ENCODE data around the gene MERTK.

MERTK gene

GRCh38 chr2:111938392-111938791 lies 40.0 kb downstream of the MERTK start:
- Histone ChIP-seq H3K4me1 (ENCODE audit: control insufficient read depth, low read length) (no peaks in the 10 kb centered on the region), H3K79me2 (ENCODE audit: control insufficient read depth, low read length) (no peaks in the 10 kb centered on the region), H3F3A (ENCODE audit: control insufficient read depth, insufficient read depth) (no peaks in the 10 kb centered on the region), H3K36me3 (ENCODE audit: control insufficient read depth, low read length) (no peaks in the 10 kb centered on the region), H3K9me2 (replicated peaks; ENCODE audit: control insufficient read depth, low read length) (no peaks in the 10 kb centered on the region), H3K4me2 (ENCODE audit: low read length) (no peak overlapping the region), H3K27me3 (ENCODE audit: control insufficient read depth, low read length) (no peaks in the 10 kb centered on the region; the same call in 1 of the 2 replicates), H3K4me3 (ENCODE audit: low read length) (no peak overlapping the region), H3K27ac (ENCODE audit: low read depth, low read length) (no peak overlapping the region), H3K9me3 (ENCODE audit: control insufficient read depth, insufficient read depth, low read length) (no peaks in the 10 kb centered on the region), H4K20me1 (ENCODE audit: control insufficient read depth, insufficient read depth, low read depth, low read length) (no peaks in the 10 kb centered on the region)
- TF ChIP-seq CTCF (IDR thresholded peaks at IDR 0.05; ENCODE audit: low read depth, low read length, poor library complexity, severe bottlenecking) (no peak), EZH2phosphoT487 (IDR thresholded peaks at IDR 0.05; ENCODE audit: borderline replicate concordance, low read length) (no peak)

DNA sequence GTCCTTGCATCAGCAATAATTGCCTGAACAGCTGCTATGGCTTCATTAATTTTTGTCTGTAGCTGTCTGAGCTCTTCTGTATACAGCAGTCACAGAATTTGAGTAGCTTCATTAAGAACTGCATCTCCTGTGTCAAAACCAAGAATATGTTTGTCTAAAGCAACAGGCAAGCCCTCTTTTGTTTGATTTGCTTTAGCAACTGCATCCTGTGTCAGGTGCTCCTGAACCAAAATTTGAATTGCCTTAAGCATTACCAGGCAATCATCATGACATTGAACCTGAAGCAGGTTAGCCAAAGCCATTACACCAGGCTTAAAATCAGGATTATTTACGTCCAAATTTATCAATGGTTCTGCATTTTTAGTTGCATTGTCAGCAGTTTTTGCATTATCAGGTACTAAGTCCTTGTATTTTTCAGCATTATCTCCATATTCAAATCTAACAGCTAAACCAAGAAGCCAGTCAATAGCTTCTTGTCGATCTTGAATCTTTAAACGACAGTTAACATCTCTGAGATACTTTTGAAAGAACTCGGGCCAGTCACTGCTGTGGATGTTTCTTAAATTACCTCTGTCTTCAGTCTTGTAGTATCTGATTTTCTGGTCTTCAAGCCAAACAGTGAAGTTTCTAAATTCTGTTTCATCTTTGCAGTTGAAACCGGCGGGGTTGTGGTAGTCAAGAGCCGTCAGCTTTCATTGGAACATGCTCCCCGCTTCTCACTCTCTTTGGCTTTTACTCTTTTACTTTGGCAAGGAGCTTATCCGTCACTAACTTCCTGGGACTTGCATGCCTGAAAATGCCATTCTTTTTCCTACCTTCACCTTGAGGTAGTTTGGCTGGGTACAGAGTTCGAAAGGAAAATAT lies 42.2 kb downstream of the MERTK start:
- Histone ChIP-seq H3K27ac (ENCODE audit: low read depth, low read length) (no peak overlapping the region), H3K9me2 (replicated peaks; ENCODE audit: control insufficient read depth, low read length) (no peaks in the 10 kb centered on the region), H3K36me3 (ENCODE audit: control insufficient read depth, low read length) (no peaks in the 10 kb centered on the region), H3K9me3 (ENCODE audit: control insufficient read depth, insufficient read depth, low read length) (no peaks in the 10 kb centered on the region), H3F3A (ENCODE audit: control insufficient read depth, insufficient read depth) (no peaks in the 10 kb centered on the region), H3K4me3 (ENCODE audit: low read length) (no peak overlapping the region), H3K4me2 (ENCODE audit: low read length) (no peak overlapping the region), H3K4me1 (ENCODE audit: control insufficient read depth, low read length) (no peaks in the 10 kb centered on the region), H3K79me2 (ENCODE audit: control insufficient read depth, low read length) (no peaks in the 10 kb centered on the region), H3K27me3 (ENCODE audit: control insufficient read depth, low read length) (no peaks in the 10 kb centered on the region; the same call in 1 of the 2 replicates), H4K20me1 (ENCODE audit: control insufficient read depth, insufficient read depth, low read depth, low read length) (no peaks in the 10 kb centered on the region)
- no peak for TF ChIP-seq CTCF (IDR thresholded peaks at IDR 0.05; ENCODE audit: low read depth, low read length, poor library complexity, severe bottlenecking)

- Histone ChIP-seq H3F3A (ENCODE audit: control insufficient read depth, insufficient read depth) (no peaks in the 10 kb centered on the region), H3K4me3 (ENCODE audit: low read length) (no peak overlapping the region), H3K36me3 (ENCODE audit: control insufficient read depth, low read length) (no peaks in the 10 kb centered on the region), H3K9me2 (replicated peaks; ENCODE audit: control insufficient read depth, low read length) (no peaks in the 10 kb centered on the region), H4K20me1 (ENCODE audit: control insufficient read depth, insufficient read depth, low read depth, low read length) (no peaks in the 10 kb centered on the region), H3K4me1 (ENCODE audit: control insufficient read depth, low read length) (no peaks in the 10 kb centered on the region), H3K27me3 (ENCODE audit: control insufficient read depth, low read length) (no peaks in the 10 kb centered on the region; the same call in 1 of the 2 replicates), H3K9me3 (ENCODE audit: control insufficient read depth, insufficient read depth, low read length) (no peaks in the 10 kb centered on the region), H3K27ac (ENCODE audit: low read depth, low read length) (no peak overlapping the region), H3K79me2 (ENCODE audit: control insufficient read depth, low read length) (no peaks in the 10 kb centered on the region), H3K4me2 (ENCODE audit: low read length) (no peak overlapping the region)
- TF ChIP-seq CTCF (IDR thresholded peaks at IDR 0.05; ENCODE audit: low read depth, low read length, poor library complexity, severe bottlenecking): no peak
- no peak for TF ChIP-seq EZH2phosphoT487 (IDR thresholded peaks at IDR 0.05; ENCODE audit: borderline replicate concordance, low read length)
These were observed 43.1 kb downstream of the MERTK start for GRCh38 chr2:111941531-111941930.

All from DOHH2 (cell line).